HG03460 (cell line): Measurements from ENCODE around the gene GJB6.
A peak's percentile ranks its signal among the peaks of the same experiment; 100 is the strongest.
"Not testable (repeated sequence)": the region's sequence is repeated elsewhere in the genome, so short reads cannot be mapped to it uniquely, and the experiment has no call there.

Source experiments
- ATAC-seq: cut with Tn5 transposase; IDR thresholded peaks from one replicate; pipeline ENCODE4 v1.9.1; 2021; ENCODE audit not compliant: unreplicated experiment

The GJB6 gene

GRCh38 chr13:20231839-20232555, at the start of gene GJB6:
GJB6 (minus strand) TSS chr13:20232319; CDS start chr13:20223480, 8,839 bp downstream.
- no peak for ATAC-seq

GRCh38 chr13:20276901-20277300, 44.8 kb upstream of the GJB6 start:
- ATAC-seq = not testable (repeated sequence)

GRCh38 chr13:20274466-20274865, 42.3 kb upstream of the GJB6 start:
- ATAC-seq = no peak

- ATAC-seq = no peak
These were observed 40.6 kb upstream of the GJB6 start for GRCh38 chr13:20272588-20273171.

GRCh38 chr13:20272104-20272503, 40.0 kb upstream of the GJB6 start:
- no peak for ATAC-seq

- ATAC-seq = no peak
These were observed 39.3 kb upstream of the GJB6 start for GRCh38 chr13:20271441-20271840.

GRCh38 chr13:20270163-20270865, 38.2 kb upstream of the GJB6 start:
- ATAC-seq = no peak

GRCh38 chr13:20264271-20265018, 32.3 kb upstream of the GJB6 start:
- ATAC-seq = peak; percentile 99

GRCh38 chr13:20263393-20264044, 31.4 kb upstream of the GJB6 start:
- ATAC-seq = no peak

- ATAC-seq = no peak
These were observed 26.8 kb upstream of the GJB6 start for GRCh38 chr13:20258963-20259288.

GRCh38 chr13:20258208-20258962, 26.3 kb upstream of the GJB6 start:
- ATAC-seq = no peak

- ATAC-seq = no peak
These were observed 22.0 kb upstream of the GJB6 start for GRCh38 chr13:20254076-20254475.

GRCh38 chr13:20249913-20250312, 17.8 kb upstream of the GJB6 start:
- no peak for ATAC-seq

- ATAC-seq = no peak
These were observed 15.8 kb upstream of the GJB6 start for GRCh38 chr13:20247963-20248362.

- ATAC-seq = no peak
These were observed 15.3 kb upstream of the GJB6 start for GRCh38 chr13:20247403-20247802.

GRCh38 chr13:20241593-20241992, 9.5 kb upstream of the GJB6 start:
- ATAC-seq = no peak

GRCh38 chr13:20239748-20240147, 7.6 kb upstream of the GJB6 start:
- ATAC-seq = no peak

- ATAC-seq = no peak
These were observed 598 bp upstream of the GJB6 start for GRCh38 chr13:20232556-20233277.

GRCh38 chr13:20230913-20231838, 943 bp downstream of the GJB6 start:
- no peak for ATAC-seq
